HG02571 (cell line): ENCODE results near the gene NUP42.
"Not testable (repeated sequence)": the region's sequence is repeated elsewhere in the genome, so short reads cannot be mapped to it uniquely, and the experiment has no call there.

Experiments
- ATAC-seq: cut with Tn5 transposase; IDR thresholded peaks from one replicate; pipeline ENCODE4 v1.9.1; 2021; ENCODE audit warnings: mild to moderate bottlenecking, moderate library complexity; ENCODE audit not compliant: unreplicated experiment

Gene NUP42

GRCh38 chr7:23200331-23200730, 18.5 kb downstream of the NUP42 start:
- ATAC-seq, result no peak

GRCh38 chr7:23204241-23204640, 22.4 kb downstream of the NUP42 start:
- ATAC-seq, result no peak

- ATAC-seq, result no peak
These were observed 23.7 kb downstream of the NUP42 start for GRCh38 chr7:23205577-23205908.

- ATAC-seq, result no peak
These were observed 24.3 kb downstream of the NUP42 start for GRCh38 chr7:23205909-23206767.

GRCh38 chr7:23207021-23207420, 25.2 kb downstream of the NUP42 start:
- ATAC-seq, result no peak

GRCh38 chr7:23207884-23208283, 26.0 kb downstream of the NUP42 start:
- no peak for ATAC-seq

- ATAC-seq, result no peak
These were observed 26.5 kb downstream of the NUP42 start for GRCh38 chr7:23208316-23208715.

- ATAC-seq, result no peak
These were observed 28.7 kb downstream of the NUP42 start for GRCh38 chr7:23210506-23210905.

GRCh38 chr7:23211589-23211988, 29.7 kb downstream of the NUP42 start:
- no peak for ATAC-seq

- no peak for ATAC-seq
These were observed 30.5 kb downstream of the NUP42 start for GRCh38 chr7:23212395-23212794.

- ATAC-seq, result no peak
These were observed 31.0 kb downstream of the NUP42 start for GRCh38 chr7:23212841-23213240.

GRCh38 chr7:23213755-23214154, 31.9 kb downstream of the NUP42 start:
- no peak for ATAC-seq

GRCh38 chr7:23214423-23214822, 32.6 kb downstream of the NUP42 start:
- no peak for ATAC-seq

GRCh38 chr7:23214938-23215337, 33.1 kb downstream of the NUP42 start:
- no peak for ATAC-seq

- no peak for ATAC-seq
These were observed 34.2 kb downstream of the NUP42 start for GRCh38 chr7:23216021-23216420.

- no peak for ATAC-seq
These were observed 36.3 kb downstream of the NUP42 start for GRCh38 chr7:23218196-23218595.

- no peak for ATAC-seq
These were observed 39.0 kb downstream of the NUP42 start for GRCh38 chr7:23220690-23221305.

- ATAC-seq, result no peak
These were observed 40.7 kb downstream of the NUP42 start for GRCh38 chr7:23222439-23223030.

- ATAC-seq, result not testable (repeated sequence)
These were observed 42.5 kb downstream of the NUP42 start for GRCh38 chr7:23224364-23224763.

GRCh38 chr7:23226844-23227450, 45.1 kb downstream of the NUP42 start:
- ATAC-seq, result no peak

- no peak for ATAC-seq
These were observed 46.6 kb downstream of the NUP42 start for GRCh38 chr7:23228412-23228811.

- no peak for ATAC-seq
These were observed 48.8 kb downstream of the NUP42 start for GRCh38 chr7:23230641-23231101.
